ENCODE results near the gene H3-3A.
"Not testable (repeated sequence)": the region's sequence is repeated elsewhere in the genome, so short reads cannot be mapped to it uniquely, and the experiment has no call there.

H3-3A gene

DNA sequence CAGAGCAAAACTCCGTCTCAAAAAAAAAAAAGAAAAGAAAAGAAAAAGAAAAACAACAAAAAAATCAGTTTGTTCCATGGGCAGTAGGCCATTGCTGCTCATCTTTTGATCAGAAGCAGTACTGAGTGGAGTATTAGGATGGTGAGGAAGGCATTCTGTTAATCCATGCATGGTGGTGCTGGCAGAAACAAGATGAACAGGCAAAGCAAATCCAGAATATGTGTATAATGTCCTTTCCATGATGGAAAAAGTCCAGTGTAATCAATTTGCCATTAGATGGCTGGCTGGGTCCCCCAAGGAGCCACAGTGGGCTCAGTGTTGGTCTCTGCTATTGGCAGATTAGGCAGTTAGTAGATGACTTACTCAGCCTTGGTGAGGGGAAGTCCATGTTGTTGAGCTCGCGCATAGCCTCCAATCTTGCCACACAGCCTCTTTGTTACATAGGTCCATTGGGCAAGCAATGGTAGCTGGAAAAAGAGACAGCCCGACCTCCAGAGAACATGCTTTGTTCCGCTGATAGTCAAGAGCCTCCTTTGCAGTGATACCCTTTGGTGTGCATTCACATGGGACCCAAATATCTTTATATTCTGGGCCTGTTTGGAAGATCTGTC, 23.3 kb downstream of the H3-3A start:
- H3K27me3 ChIP-seq (ENCODE audit: insufficient read depth, insufficient read length) = peaks cover 32% of the 10 kb centered on the region
- peaks cover 10% of the 10 kb centered on the region for H3K4me1 ChIP-seq (ENCODE audit: insufficient read depth, insufficient read length)
- TF ChIP-seq ZNF274 (IDR thresholded peaks at IDR 0.05; ENCODE audit: low read depth, low read length) (no peak), SUZ12 (IDR thresholded peaks at IDR 0.05; ENCODE audit: extremely low read depth, insufficient read depth, insufficient read length) (no peak), YY1 (IDR thresholded peaks at IDR 0.05; ENCODE audit: insufficient read depth, insufficient read length) (no peak)
- H3K9ac ChIP-seq (ENCODE audit: insufficient read length, low read depth) = no peak overlapping the region
- no peaks in the 10 kb centered on the region for H3K36me3 ChIP-seq (ENCODE audit: insufficient read depth, insufficient read length, low read length)
- no peak for DNase-seq (ENCODE audit: low read depth, low spot score)
- no peak overlapping the region for H3K4me3 ChIP-seq (ENCODE audit: insufficient read length, low read depth)
- H3K9me3 ChIP-seq (ENCODE audit: insufficient read depth, low read length) = no peaks in the 10 kb centered on the region

DNA sequence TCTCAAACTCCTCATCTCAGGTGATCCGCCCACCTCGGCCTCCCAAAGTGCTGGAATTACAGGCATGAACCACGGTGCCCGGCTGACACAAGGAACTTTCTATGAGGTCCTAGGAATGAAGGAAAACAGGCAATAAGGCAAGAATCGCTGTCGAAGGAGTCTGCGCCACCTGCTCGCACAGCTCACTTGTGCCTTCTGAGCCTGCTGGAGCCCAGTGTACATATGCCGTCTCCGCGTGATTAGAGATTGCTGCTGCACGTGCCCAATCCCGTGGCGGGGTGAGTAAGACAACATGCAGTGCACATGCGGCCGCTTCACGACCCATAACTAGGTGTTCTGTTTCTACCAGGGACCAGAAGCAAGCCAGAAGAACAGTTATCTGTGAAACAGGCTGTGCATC, 24.3 kb downstream of the H3-3A start:
- no peak for TF ChIP-seq YY1 (IDR thresholded peaks at IDR 0.05; ENCODE audit: insufficient read depth, insufficient read length)
- no peak for TF ChIP-seq SUZ12 (IDR thresholded peaks at IDR 0.05; ENCODE audit: extremely low read depth, insufficient read depth, insufficient read length)
- H3K9me3 ChIP-seq (ENCODE audit: insufficient read depth, low read length) = no peaks in the 10 kb centered on the region
- H3K4me3 ChIP-seq (ENCODE audit: insufficient read length, low read depth) = no peak overlapping the region

DNA sequence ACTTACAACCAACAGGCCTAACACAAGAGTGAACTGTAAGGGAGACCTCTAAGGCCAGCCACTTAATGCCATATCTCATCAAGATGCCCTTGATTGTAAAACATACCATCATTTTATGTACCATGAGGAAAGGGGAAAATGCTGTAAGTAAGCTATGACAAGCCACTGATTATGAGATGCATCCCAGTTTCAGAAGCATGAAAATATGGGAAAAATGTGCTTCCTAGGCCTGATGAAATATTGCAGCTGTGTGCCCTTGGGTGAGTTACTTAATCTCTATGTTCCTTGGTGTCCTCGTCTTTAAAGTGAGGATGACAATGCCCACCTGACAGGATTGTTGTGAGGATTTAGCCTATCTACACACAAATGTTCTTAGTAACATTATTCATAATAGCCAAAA, 28.9 kb downstream of the H3-3A start:
- no peak for DNase-seq (ENCODE audit: low read depth, low spot score)
- TF ChIP-seq SUZ12 (IDR thresholded peaks at IDR 0.05; ENCODE audit: extremely low read depth, insufficient read depth, insufficient read length) = no peak
- no peak for TF ChIP-seq YY1 (IDR thresholded peaks at IDR 0.05; ENCODE audit: insufficient read depth, insufficient read length)
- no peak for TF ChIP-seq ZNF274 (IDR thresholded peaks at IDR 0.05; ENCODE audit: low read depth, low read length)
- H3K4me1 ChIP-seq (ENCODE audit: insufficient read depth, insufficient read length) = peaks cover 4% of the 10 kb centered on the region
- H3K4me3 ChIP-seq (ENCODE audit: insufficient read length, low read depth) = no peak overlapping the region
- no peak overlapping the region for H3K9ac ChIP-seq (ENCODE audit: insufficient read length, low read depth)
- H3K27me3 ChIP-seq (ENCODE audit: insufficient read depth, insufficient read length) = no peaks in the 10 kb centered on the region
- no peaks in the 10 kb centered on the region for H3K36me3 ChIP-seq (ENCODE audit: insufficient read depth, insufficient read length, low read length)
- H3K9me3 ChIP-seq (ENCODE audit: insufficient read depth, low read length) = no peaks in the 10 kb centered on the region

More for the DNA sequence above, 24.3 kb downstream of the H3-3A start:
- Histone ChIP-seq H3K9ac (ENCODE audit: insufficient read length, low read depth) (no peak overlapping the region), H3K36me3 (ENCODE audit: insufficient read depth, insufficient read length, low read length) (no peaks in the 10 kb centered on the region), H3K27me3 (ENCODE audit: insufficient read depth, insufficient read length) (peaks cover 26% of the 10 kb centered on the region), H3K4me1 (ENCODE audit: insufficient read depth, insufficient read length) (peaks cover 10% of the 10 kb centered on the region)
- no peak for DNase-seq (ENCODE audit: low read depth, low spot score)

DNA sequence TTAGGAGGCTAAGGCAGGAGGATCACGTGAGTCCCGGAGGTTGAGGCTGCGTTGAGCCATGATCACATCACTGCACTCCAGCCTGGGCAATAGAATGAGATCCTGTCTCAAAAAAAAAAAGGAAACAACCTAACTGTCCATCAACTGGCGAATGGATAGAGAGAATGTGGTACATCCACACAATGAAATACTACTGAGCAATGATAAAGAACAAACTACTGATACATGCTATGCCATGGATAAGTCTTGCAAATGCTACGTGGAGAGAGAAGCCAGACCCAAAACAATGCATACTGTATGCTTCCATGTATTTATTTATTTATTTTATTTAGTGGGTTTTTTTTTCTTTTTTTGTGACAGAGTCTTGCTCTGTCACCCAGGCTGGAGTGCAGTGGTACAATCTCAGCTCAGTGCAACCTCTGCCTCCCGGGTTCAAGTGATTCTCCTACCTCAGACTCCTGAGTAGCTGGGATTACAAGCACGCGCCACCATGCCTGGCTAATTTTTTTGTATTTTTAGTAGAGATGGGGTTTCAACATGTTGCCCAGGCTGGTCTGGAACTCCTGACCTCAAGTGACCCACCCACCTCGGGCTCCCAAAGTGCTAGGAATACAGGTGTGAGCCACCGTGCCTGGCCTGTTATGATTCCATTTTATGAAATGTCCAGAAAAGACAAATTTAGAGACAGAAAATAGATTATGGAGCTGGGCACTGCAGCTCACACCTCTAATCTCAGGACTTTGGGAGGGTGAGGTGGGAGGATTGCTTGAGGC, 29.7 kb downstream of the H3-3A start:
- not testable (repeated sequence) for H3K27me3 ChIP-seq (ENCODE audit: insufficient read depth, insufficient read length); H3K4me1 ChIP-seq (ENCODE audit: insufficient read depth, insufficient read length); DNase-seq (ENCODE audit: low read depth, low spot score); H3K9ac ChIP-seq (ENCODE audit: insufficient read length, low read depth); H3K4me3 ChIP-seq (ENCODE audit: insufficient read length, low read depth); H3K36me3 ChIP-seq (ENCODE audit: insufficient read depth, insufficient read length, low read length); H3K9me3 ChIP-seq (ENCODE audit: insufficient read depth, low read length)

DNA sequence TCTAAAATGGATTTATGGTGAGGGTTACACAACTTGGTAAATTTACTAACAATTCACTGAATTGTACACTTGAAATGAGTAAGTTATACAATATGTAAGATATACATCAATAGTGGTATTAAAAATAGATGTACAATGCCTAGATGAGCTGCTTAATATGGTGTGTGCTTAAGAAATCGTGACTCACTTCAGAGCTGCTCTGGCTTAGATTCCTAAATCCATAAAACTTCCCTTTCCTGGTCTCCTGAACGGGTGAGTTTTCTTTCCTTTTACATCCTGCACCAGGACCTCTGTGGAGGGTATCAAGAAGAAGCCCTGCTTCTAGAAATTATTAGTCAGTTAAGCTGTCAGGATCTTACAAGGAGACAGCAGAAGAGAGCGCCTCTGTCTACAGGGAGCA, 30.4 kb downstream of the H3-3A start:
- TF ChIP-seq ZNF274 (IDR thresholded peaks at IDR 0.05; ENCODE audit: low read depth, low read length) (no peak), YY1 (IDR thresholded peaks at IDR 0.05; ENCODE audit: insufficient read depth, insufficient read length) (no peak), SUZ12 (IDR thresholded peaks at IDR 0.05; ENCODE audit: extremely low read depth, insufficient read depth, insufficient read length) (no peak)
- DNase-seq (ENCODE audit: low read depth, low spot score) = no peak
- Histone ChIP-seq H3K4me1 (ENCODE audit: insufficient read depth, insufficient read length) (peaks cover 3% of the 10 kb centered on the region), H3K36me3 (ENCODE audit: insufficient read depth, insufficient read length, low read length) (no peaks in the 10 kb centered on the region), H3K27me3 (ENCODE audit: insufficient read depth, insufficient read length) (no peaks in the 10 kb centered on the region), H3K9me3 (ENCODE audit: insufficient read depth, low read length) (no peaks in the 10 kb centered on the region), H3K4me3 (ENCODE audit: insufficient read length, low read depth) (no peak overlapping the region), H3K9ac (ENCODE audit: insufficient read length, low read depth) (no peak overlapping the region)

DNA sequence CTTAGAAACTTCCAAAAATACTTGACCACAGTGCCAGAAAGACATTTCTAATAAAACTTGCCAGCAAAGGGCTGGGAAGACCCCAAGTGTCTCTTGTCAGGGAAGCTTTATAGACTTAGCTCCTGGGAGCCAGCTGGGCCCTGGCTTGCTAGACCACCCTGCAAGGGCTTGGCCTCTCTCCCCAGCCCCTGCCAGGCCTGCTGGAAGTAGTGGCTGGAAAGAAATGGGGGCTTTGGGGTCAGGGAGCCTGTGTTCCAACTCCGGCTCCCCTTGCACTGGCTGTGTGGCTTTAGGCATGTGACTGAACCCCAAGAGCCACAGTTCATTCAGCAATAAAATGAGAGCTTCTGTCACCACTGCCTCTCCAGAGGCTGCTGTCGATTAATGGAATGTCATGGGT, 31.1 kb downstream of the H3-3A start:
- Histone ChIP-seq H3K9me3 (ENCODE audit: insufficient read depth, low read length) (no peaks in the 10 kb centered on the region), H3K4me1 (ENCODE audit: insufficient read depth, insufficient read length) (peaks cover 8% of the 10 kb centered on the region), H3K4me3 (ENCODE audit: insufficient read length, low read depth) (no peak overlapping the region), H3K27me3 (ENCODE audit: insufficient read depth, insufficient read length) (peaks cover 2% of the 10 kb centered on the region), H3K36me3 (ENCODE audit: insufficient read depth, insufficient read length, low read length) (no peaks in the 10 kb centered on the region), H3K9ac (ENCODE audit: insufficient read length, low read depth) (no peak overlapping the region)
- DNase-seq (ENCODE audit: low read depth, low spot score) = no peak
- TF ChIP-seq ZNF274 (IDR thresholded peaks at IDR 0.05; ENCODE audit: low read depth, low read length) (no peak), YY1 (IDR thresholded peaks at IDR 0.05; ENCODE audit: insufficient read depth, insufficient read length) (no peak), SUZ12 (IDR thresholded peaks at IDR 0.05; ENCODE audit: extremely low read depth, insufficient read depth, insufficient read length) (no peak)

DNA sequence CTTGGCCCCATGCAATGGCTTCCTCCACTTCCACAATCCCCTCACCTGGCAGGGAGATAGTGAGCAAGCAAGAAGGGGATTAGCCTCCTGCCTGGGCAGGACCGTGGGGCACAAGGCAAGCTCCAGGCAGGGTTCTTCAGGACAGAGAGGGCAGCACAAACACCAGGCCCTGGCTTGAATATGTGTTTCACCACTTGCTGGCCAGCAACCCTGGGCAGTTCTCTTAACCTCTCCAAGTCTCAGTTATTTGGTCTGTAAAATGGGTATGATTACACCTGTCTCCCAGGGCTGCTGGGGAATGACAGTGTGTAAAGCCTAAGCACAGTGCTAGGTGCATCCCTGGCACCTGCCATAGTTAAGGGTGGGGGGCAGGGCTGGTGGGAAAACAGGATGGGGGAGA, 31.9 kb downstream of the H3-3A start:
- Histone ChIP-seq H3K27me3 (ENCODE audit: insufficient read depth, insufficient read length) (peaks cover 6% of the 10 kb centered on the region), H3K4me3 (ENCODE audit: insufficient read length, low read depth) (no peak overlapping the region), H3K36me3 (ENCODE audit: insufficient read depth, insufficient read length, low read length) (no peaks in the 10 kb centered on the region), H3K9ac (ENCODE audit: insufficient read length, low read depth) (no peak overlapping the region), H3K9me3 (ENCODE audit: insufficient read depth, low read length) (no peaks in the 10 kb centered on the region), H3K4me1 (ENCODE audit: insufficient read depth, insufficient read length) (peaks cover 11% of the 10 kb centered on the region)
- no peak for DNase-seq (ENCODE audit: low read depth, low spot score)
- TF ChIP-seq YY1 (IDR thresholded peaks at IDR 0.05; ENCODE audit: insufficient read depth, insufficient read length) (no peak), ZNF274 (IDR thresholded peaks at IDR 0.05; ENCODE audit: low read depth, low read length) (no peak), SUZ12 (IDR thresholded peaks at IDR 0.05; ENCODE audit: extremely low read depth, insufficient read depth, insufficient read length) (no peak)
